ENCODE measurements around the gene RYR2.
"Not testable (repeated sequence)": the region's sequence is repeated elsewhere in the genome, so short reads cannot be mapped to it uniquely, and the experiment has no call there.

RYR2 gene

DNA sequence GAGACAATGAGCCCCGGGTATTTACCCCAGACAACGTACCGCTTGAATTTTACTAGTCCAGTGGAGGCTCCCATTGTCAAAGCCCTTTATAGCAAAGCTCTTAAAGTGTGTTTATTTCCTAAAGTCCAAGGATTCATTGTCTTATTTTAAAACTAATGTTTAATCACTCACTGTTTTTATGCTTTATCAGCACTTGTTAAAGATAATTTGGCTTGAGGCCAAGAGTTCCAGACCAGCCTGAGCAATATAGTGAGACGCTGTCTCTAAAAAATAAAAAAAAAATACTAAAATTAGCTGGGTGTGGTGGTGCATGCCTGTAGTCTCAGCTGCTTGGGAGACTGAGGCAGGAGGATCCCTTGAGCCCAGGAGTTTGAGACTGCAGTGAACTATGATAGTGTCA, 202.8 kb downstream of the RYR2 start:
- DNase-seq (ENCODE audit: low read depth in 2 of 2, low spot score in 1 of 2) = no peak

DNA sequence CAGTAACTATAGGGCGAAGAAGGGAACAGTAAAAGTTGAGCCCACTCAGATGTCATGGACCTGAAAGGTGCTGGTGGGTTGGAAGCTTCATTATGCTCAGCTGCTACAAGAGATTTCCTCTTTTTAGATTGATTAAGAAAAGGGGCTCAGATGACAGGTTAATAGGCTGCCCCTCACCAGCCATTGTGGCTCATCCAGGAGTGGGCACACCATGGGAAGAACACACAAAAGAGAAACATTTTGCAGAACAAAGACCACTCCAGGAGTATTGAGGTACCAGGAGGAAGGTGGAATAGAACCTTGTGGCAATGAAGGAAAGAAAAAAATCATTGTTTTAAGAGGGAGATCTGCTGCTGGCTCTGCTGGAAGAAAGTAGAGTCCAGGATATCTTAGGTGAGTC, 205.5 kb downstream of the RYR2 start:
- no peak for DNase-seq (ENCODE audit: low read depth in 2 of 2, low spot score in 1 of 2)

DNA sequence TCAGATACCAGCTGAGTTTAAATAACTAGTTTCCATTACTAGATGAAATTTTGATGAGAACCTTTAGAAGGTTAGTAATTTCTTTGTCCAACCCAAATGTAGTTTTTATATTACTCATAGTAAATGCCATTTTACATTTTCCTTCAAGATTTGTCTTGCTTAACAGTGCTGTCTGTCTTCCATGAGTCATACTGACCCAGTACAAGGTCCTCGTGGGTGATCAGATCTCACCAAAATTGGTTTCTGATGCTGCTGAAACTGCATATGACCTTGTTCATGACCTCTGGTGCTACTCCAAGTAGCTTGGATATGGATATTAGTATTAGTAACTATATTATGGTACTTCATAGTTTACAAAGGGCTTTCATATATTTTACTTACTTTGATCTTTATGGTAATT, 207.1 kb downstream of the RYR2 start:
- no peak for DNase-seq (ENCODE audit: low read depth in 2 of 2, low spot score in 1 of 2)

DNA sequence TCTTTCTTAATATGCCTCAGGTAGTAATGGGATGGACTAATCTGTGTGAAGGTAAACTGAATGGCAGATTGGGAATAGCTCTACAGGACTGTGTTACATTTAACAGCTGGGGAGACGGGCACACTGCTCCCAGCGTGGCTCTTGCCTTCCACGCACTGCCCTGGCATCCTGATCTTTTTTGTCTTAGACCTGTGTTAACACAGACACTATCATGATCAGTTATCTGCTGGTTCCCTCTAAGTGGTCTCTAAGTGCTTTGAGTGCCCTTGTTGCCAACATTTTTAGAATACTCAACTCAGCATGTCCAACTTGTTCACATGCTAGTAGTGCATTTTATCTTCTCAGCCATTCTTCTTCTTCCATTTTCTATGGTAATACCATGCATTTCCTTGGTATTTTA, 208.1 kb downstream of the RYR2 start:
- DNase-seq (ENCODE audit: low read depth in 2 of 2, low spot score in 1 of 2) = no peak

DNA sequence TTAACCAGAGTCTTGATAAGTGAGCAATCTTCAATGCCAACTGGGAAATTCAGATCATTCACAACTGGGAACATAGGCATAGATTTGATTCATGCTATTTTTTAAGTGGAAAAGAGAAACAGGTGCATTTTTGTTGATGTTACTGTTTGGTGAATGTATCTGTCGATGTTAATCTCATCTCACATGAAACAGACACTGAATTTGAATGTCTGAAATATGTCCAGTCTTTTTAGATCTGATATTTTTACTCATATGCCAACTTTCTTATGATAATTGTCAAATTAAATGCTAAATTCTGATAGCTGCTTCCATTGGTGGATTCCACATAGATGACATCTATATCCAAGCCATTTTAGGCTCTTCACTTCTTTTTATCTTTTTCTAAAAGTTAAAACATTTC, 213.1 kb downstream of the RYR2 start:
- DNase-seq (ENCODE audit: low read depth in 2 of 2, low spot score in 1 of 2) = no peak

GRCh38 chr1:237258871-237259270, 216.9 kb downstream of the RYR2 start:
- no peak for DNase-seq (ENCODE audit: low read depth in 2 of 2, low spot score in 1 of 2)

GRCh38 chr1:237261198-237261597, 219.2 kb downstream of the RYR2 start:
- DNase-seq (ENCODE audit: low read depth in 2 of 2, low spot score in 1 of 2) = no peak

DNA sequence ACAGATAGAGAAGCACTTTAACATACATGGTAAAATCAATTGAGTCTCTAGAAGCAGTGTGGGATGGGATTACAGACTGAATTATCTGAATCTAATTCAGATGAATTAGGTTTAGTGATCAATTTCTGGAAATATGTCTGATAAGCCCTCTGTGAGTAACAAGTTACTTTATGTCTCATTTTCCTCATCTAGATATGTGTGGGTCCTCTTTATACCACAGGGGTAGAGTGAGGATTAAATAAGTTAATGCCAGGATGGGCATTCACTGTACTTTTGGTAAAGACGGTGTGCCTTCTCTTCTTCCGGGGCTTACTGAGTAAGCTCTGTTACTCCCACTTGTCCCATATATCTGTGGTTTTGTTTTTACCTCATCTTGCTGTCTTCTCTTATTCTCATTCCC, 225.8 kb downstream of the RYR2 start:
- DNase-seq (ENCODE audit: low read depth in 2 of 2, low spot score in 1 of 2) = no peak

DNA sequence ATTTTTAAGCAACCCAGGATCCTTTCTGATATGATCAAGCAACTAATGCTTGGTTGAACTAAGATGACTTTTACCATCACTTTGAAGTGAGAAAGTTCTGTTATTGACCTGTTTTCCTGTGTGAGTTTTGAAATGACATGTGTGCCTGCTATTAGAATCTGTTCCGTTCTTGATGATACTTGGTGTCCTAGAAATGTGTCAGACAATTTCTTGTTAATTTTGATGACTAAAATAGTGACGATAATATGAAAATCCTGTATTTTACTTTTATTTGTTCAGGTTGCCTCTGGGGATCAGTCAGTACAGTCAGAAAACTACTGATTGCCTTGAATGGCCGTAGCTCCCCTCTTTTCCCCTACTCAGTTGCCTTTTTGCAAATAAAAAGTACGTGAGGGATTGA, 228.0 kb downstream of the RYR2 start:
- no peak for DNase-seq (ENCODE audit: low read depth in 2 of 2, low spot score in 1 of 2)

GRCh38 chr1:237270353-237270752, 228.4 kb downstream of the RYR2 start:
- DNase-seq (ENCODE audit: low read depth in 2 of 2, low spot score in 1 of 2) = no peak

DNA sequence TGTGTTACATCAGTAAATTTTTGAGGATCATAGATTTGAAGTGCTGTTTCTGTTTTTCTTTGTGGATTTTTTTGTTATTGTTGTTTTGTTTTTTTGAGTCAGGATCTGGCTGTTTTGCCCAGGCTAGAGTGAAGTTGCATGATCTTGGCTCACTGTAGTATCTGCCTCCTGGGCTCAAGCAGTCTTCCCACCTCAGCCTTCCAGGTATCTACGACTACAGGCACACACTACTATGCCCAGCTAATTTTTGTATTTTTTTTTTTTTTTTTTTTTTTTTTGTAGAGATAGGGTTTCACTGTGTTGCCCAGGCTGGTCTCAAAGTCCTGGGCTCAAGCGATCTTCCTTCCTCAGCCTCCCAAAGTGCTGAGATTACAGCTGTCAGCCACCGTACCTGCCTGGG, 236.0 kb downstream of the RYR2 start:
- not testable (repeated sequence) for DNase-seq (ENCODE audit: low read depth in 2 of 2, low spot score in 1 of 2)

DNA sequence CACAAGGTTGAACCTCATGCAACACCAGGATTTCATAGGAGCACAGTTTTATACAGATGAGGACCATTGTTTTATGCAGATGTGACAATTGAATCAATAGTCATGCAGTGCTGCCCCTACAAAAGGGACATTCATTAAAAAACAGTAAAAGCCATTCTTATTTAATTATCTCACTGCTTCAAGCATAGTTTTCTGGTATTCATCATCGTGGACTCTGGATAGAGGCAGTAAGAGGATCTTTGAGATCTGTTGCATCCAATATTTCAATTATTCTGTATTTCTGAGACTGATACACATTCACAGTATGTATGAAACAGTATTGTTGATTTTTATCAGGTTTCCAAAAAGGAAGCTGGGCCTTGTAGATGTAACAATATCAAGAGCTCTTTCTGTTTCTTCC, 237.6 kb downstream of the RYR2 start:
- no peak for DNase-seq (ENCODE audit: low read depth in 2 of 2, low spot score in 1 of 2)

GRCh38 chr1:237281481-237281880, 239.5 kb downstream of the RYR2 start:
- no peak for DNase-seq (ENCODE audit: low read depth in 2 of 2, low spot score in 1 of 2)

DNA sequence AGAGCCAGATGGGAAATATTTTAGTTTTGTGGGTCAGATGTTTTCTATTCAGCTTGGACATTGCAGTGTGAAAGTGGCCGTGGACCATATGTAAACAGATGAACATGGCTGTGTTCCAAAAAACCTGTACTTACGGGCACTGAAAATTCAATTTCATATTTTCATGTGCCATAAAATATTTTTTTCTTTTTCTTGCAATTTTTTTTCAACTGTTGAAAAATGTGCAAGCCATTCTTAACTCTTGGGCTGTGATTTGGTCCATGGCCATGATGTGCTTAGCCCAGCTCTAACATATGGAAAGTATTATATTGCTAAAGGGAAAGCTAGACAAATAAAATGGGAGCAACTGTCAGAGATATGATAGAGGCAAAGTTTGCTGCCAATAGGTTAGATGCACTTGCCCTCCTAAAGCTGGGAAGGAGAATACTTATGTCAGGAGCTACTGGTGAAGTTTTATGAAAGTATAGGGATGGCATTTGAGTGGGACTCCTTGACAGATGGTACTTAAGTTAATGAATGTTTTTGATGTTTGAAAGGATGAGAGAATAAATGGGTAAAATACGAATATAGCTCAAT, 240.3 kb downstream of the RYR2 start:
- no peak for DNase-seq (ENCODE audit: low read depth in 2 of 2, low spot score in 1 of 2)

GRCh38 chr1:237287876-237288521, 246.0 kb downstream of the RYR2 start:
- DNase-seq (ENCODE audit: low read depth in 2 of 2, low spot score in 1 of 2) = no peak

GRCh38 chr1:237293804-237294203, 251.8 kb downstream of the RYR2 start:
- no peak for DNase-seq (ENCODE audit: low read depth in 2 of 2, low spot score in 1 of 2)

- DNase-seq (ENCODE audit: low read depth in 2 of 2, low spot score in 1 of 2) = no peak
Observed at GRCh38 chr1:237296861-237297260, 254.9 kb downstream of the RYR2 start.

GRCh38 chr1:237300642-237301041, 258.7 kb downstream of the RYR2 start:
- DNase-seq (ENCODE audit: low read depth in 2 of 2, low spot score in 1 of 2) = no peak

DNA sequence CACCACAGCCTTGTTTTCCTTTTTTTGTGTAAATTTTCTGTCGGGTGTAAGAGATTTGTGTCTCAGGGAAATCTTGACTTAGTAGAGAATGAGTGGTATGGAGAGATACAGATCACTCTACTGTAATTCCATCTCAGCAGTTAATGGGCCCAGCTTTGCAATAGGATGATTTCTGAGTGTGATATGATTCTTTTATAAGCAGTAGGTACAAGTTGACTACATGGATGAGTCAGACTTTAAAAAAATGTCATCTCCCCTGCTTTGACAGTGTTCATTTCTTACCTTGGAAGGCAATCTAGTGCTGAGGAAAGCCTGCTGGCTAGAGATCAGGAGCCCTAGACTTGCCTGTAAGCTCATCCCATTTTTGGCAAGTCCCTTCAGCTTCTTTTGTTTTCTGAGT, 261.9 kb downstream of the RYR2 start:
- no peak for DNase-seq (ENCODE audit: low read depth in 2 of 2, low spot score in 1 of 2)

DNA sequence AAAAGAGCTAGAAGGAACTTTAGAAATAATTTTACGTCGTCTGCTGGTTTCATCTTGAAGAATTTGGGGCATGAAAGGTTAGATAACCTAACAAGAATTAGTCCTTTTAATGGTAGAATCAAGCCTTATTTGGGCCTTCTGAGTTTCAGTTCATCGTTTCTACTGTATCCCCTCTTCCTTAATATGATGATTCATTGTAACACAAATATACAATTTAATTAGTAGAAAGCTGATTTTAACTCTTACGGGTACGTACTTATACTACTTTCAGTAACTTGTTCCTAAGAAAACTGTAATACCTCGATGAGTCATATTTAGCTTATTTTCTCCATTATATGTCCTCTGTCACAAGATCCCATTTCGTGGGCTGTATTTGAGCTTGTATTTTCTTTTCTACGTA, 264.7 kb downstream of the RYR2 start:
- no peak for DNase-seq (ENCODE audit: low read depth in 2 of 2, low spot score in 1 of 2)

GRCh38 chr1:237309595-237310118, 267.7 kb downstream of the RYR2 start:
- no peak for DNase-seq (ENCODE audit: low read depth in 2 of 2, low spot score in 1 of 2)

DNA sequence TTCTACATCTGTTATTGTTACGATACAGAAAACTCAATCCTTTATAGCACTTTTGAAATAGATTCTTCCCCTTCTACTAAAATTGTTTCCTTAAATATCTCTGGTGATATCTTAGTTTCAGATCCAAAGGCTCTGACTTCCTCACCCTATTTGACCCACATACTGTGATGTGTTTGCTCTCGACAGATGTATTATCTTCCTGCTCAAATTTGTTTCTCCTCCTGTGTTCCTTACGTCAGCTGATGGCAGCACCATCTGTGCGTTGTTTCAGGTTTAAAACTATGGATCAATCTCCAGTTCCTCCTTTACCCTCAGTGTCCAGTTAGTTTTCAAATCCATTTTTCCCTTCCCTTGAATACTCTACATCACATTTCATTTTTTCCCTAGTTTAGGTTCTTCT, 274.4 kb downstream of the RYR2 start:
- no peak for DNase-seq (ENCODE audit: low read depth in 2 of 2, low spot score in 1 of 2)

DNA sequence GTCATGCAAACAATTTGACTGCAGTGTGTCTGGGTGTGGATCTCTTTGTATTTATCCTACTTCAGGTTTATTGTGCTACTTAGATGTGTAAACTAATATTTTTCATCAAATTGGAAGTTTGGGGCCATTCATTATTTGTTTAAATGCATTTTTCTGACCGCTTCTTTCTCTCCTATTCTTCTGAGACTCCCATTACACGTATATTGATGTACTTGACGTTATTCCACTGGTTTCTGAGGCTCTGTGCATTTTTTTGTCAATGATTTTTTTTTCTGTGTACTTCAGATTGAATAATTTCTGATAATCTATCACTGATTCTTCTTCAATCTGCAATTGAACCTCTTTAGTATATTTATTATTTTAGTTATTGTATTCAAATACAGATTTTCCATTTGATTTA, 276.8 kb downstream of the RYR2 start:
- no peak for DNase-seq (ENCODE audit: low read depth in 2 of 2, low spot score in 1 of 2)
